DMS79 (cell line): ENCODE results near the gene HMOX1.

Experiments used
- DNase-seq: peaks from one replicate; lab custom pipeline; 2025; lab: John Stamatoyannopoulos, UW

HMOX1 gene

GRCh38 chr22:35406443-35406842 lies 25.5 kb downstream of the HMOX1 start:
- no peak for DNase-seq

- DNase-seq, result no peak
These were observed 26.5 kb downstream of the HMOX1 start for GRCh38 chr22:35407362-35407761.

- no peak for DNase-seq
These were observed 29.1 kb downstream of the HMOX1 start for GRCh38 chr22:35409783-35410662.

- no peak for DNase-seq
These were observed 29.8 kb downstream of the HMOX1 start for GRCh38 chr22:35410663-35411034.

- DNase-seq, result no peak
These were observed 30.2 kb downstream of the HMOX1 start for GRCh38 chr22:35411102-35411501.

GRCh38 chr22:35413624-35414023 lies 32.7 kb downstream of the HMOX1 start:
- DNase-seq, result no peak

- DNase-seq, result no peak
These were observed 36.7 kb downstream of the HMOX1 start for GRCh38 chr22:35417606-35418005.

- DNase-seq, result no peak
These were observed 37.2 kb downstream of the HMOX1 start for GRCh38 chr22:35418088-35418487.

GRCh38 chr22:35418731-35419130 lies 37.8 kb downstream of the HMOX1 start:
- no peak for DNase-seq

- DNase-seq, result no peak
These were observed 38.9 kb downstream of the HMOX1 start for GRCh38 chr22:35419756-35420155.

GRCh38 chr22:35421121-35421520 lies 40.2 kb downstream of the HMOX1 start:
- no peak for DNase-seq

- DNase-seq, result no peak
These were observed 41.2 kb downstream of the HMOX1 start for GRCh38 chr22:35422145-35422544.

- no peak for DNase-seq
These were observed 42.0 kb downstream of the HMOX1 start for GRCh38 chr22:35422936-35423335.

- DNase-seq, result no peak
These were observed 43.2 kb downstream of the HMOX1 start for GRCh38 chr22:35424081-35424480.

GRCh38 chr22:35424761-35425160 lies 43.9 kb downstream of the HMOX1 start:
- DNase-seq, result no peak

GRCh38 chr22:35425546-35425945 lies 44.6 kb downstream of the HMOX1 start:
- DNase-seq, result no peak

GRCh38 chr22:35425971-35426800 lies 45.3 kb downstream of the HMOX1 start:
- DNase-seq, result peak; percentile 59

- no peak for DNase-seq
These were observed 45.9 kb downstream of the HMOX1 start for GRCh38 chr22:35426801-35427140.

GRCh38 chr22:35430897-35431322 lies 50.0 kb downstream of the HMOX1 start:
- DNase-seq, result no peak

GRCh38 chr22:35431483-35432227 lies 50.8 kb downstream of the HMOX1 start:
- no peak for DNase-seq

- DNase-seq, result no peak
These were observed 51.5 kb downstream of the HMOX1 start for GRCh38 chr22:35432228-35432905.
